ENCODE results near the gene HAUS7. TPM values are rescaled to one million over a fixed set of nuclear protein-coding genes. Genes with fewer than 3 reads are reported as not detected.

The HAUS7 gene
- total RNA-seq, 2 experiments from 2014 or later, result 54.4 to 56.3 TPM

GRCh38 chrX:153494541-153495361 is 24.4 kb upstream of the HAUS7 start, which contains the start of gene BGN:
Gene BGN (plus strand): TSS chrX:153494980. CDS start chrX:153504632, 9,652 bp downstream.
- H3K36me3 Mint-ChIP-seq, result no peaks in the 10 kb centered on the region
- ATAC-seq (no peak), DNase-seq (no peak)
- CTCF ChIA-PET, result no interaction called here
- no peaks in the 10 kb centered on the region for H3K9me3 Mint-ChIP-seq (ENCODE audit: low read depth)
- H3K4me1 Mint-ChIP-seq, result no peaks in the 10 kb centered on the region
- no peak within 1 kb of the TSS for H3K27ac Mint-ChIP-seq
- no peaks in the 10 kb centered on the region for H3K27me3 Mint-ChIP-seq
- no peak within 1 kb of the TSS for H3K4me3 Mint-ChIP-seq

- Mint-ChIP-seq H3K27me3 (no peaks in the 10 kb centered on the region), H3K4me1 (no peaks in the 10 kb centered on the region), H3K36me3 (no peaks in the 10 kb centered on the region), H3K4me3 (no peak overlapping the region), H3K9me3 (ENCODE audit: low read depth) (no peaks in the 10 kb centered on the region), H3K27ac (no peak overlapping the region)
- CTCF ChIA-PET, result no interaction called here
- ATAC-seq (no peak), DNase-seq (no peak)
Measured at GRCh38 chrX:153494061-153494460, 23.7 kb upstream of the HAUS7 start.

- ATAC-seq (no peak), DNase-seq (no peak)
- H3K9me3 Mint-ChIP-seq (ENCODE audit: low read depth), result no peaks in the 10 kb centered on the region
- H3K4me3 Mint-ChIP-seq, result no peak overlapping the region
- no peaks in the 10 kb centered on the region for H3K27me3 Mint-ChIP-seq
- CTCF ChIA-PET, result no interaction called here
- no peak overlapping the region for H3K27ac Mint-ChIP-seq
- H3K4me1 Mint-ChIP-seq, result no peaks in the 10 kb centered on the region
- no peaks in the 10 kb centered on the region for H3K36me3 Mint-ChIP-seq
Measured at GRCh38 chrX:153493085-153493484, 22.7 kb upstream of the HAUS7 start.

- Mint-ChIP-seq H3K4me3 (no peak overlapping the region), H3K9me3 (ENCODE audit: low read depth) (no peaks in the 10 kb centered on the region), H3K27ac (no peak overlapping the region), H3K36me3 (no peaks in the 10 kb centered on the region), H3K27me3 (no peaks in the 10 kb centered on the region), H3K4me1 (no peaks in the 10 kb centered on the region)
- no peak for DNase-seq
- ATAC-seq, result no peak
- CTCF ChIA-PET, result interaction anchor here (2.9 kb wide), 1 partner anchor 22 kb away, joined by 12 read pairs; the partner anchor contains the start of gene HAUS7
Measured at GRCh38 chrX:153492543-153492942, 22.2 kb upstream of the HAUS7 start.

- no peak for ATAC-seq
- H3K36me3 Mint-ChIP-seq, result no peaks in the 10 kb centered on the region
- H3K4me1 Mint-ChIP-seq, result no peaks in the 10 kb centered on the region
- no peaks in the 10 kb centered on the region for H3K27me3 Mint-ChIP-seq
- DNase-seq, result no peak
- H3K9me3 Mint-ChIP-seq (ENCODE audit: low read depth), result no peaks in the 10 kb centered on the region
- no peak overlapping the region for H3K4me3 Mint-ChIP-seq
- CTCF ChIA-PET, result interaction anchor here (0.6 to 2.9 kb wide), 2 partner anchors 21 to 39 kb away, joined by 3 to 12 read pairs; partner anchors contain the start of gene HAUS7
- no peak overlapping the region for H3K27ac Mint-ChIP-seq
Measured at GRCh38 chrX:153491918-153492317, 21.5 kb upstream of the HAUS7 start.

- Mint-ChIP-seq H3K27ac (no peak overlapping the region), H3K4me1 (no peaks in the 10 kb centered on the region), H3K27me3 (no peaks in the 10 kb centered on the region), H3K36me3 (no peaks in the 10 kb centered on the region), H3K4me3 (no peak overlapping the region), H3K9me3 (ENCODE audit: low read depth) (no peaks in the 10 kb centered on the region)
- DNase-seq, result no peak
- CTCF ChIA-PET, result interaction anchor here (0.6 to 2.9 kb wide), 3 partner anchors 16 to 38 kb away, joined by 3 to 12 read pairs (median 8); partner anchors contain the start of gene HAUS7
- no peak for ATAC-seq
Measured at GRCh38 chrX:153491351-153491914, 21.1 kb upstream of the HAUS7 start.

- no peak overlapping the region for H3K4me3 Mint-ChIP-seq
- H3K9me3 Mint-ChIP-seq (ENCODE audit: low read depth), result no peaks in the 10 kb centered on the region
- H3K36me3 Mint-ChIP-seq, result no peaks in the 10 kb centered on the region
- no peaks in the 10 kb centered on the region for H3K4me1 Mint-ChIP-seq
- DNase-seq (no peak), ATAC-seq (no peak)
- CTCF ChIA-PET, result interaction anchor here (1.8 to 2.9 kb wide), 2 partner anchors 17 to 20 kb away, joined by 8 to 12 read pairs; partner anchors contain the start of gene HAUS7
- no peak overlapping the region for H3K27ac Mint-ChIP-seq
- H3K27me3 Mint-ChIP-seq, result no peaks in the 10 kb centered on the region
Measured at GRCh38 chrX:153490217-153490930, 20.0 kb upstream of the HAUS7 start.

- Mint-ChIP-seq H3K4me3 (no peak overlapping the region), H3K36me3 (no peaks in the 10 kb centered on the region), H3K9me3 (ENCODE audit: low read depth) (no peaks in the 10 kb centered on the region), H3K27ac (no peak overlapping the region), H3K4me1 (no peaks in the 10 kb centered on the region), H3K27me3 (no peaks in the 10 kb centered on the region)
- DNase-seq (no peak), ATAC-seq (no peak)
- CTCF ChIA-PET, result no interaction called here
Measured at GRCh38 chrX:153488231-153488914, 18.0 kb upstream of the HAUS7 start.

- ATAC-seq, result no peak
- CTCF ChIA-PET, result no interaction called here
Measured at GRCh38 chrX:153487590-153488071, 17.3 kb upstream of the HAUS7 start.

GRCh38 chrX:153486171-153486570 is 15.8 kb upstream of the HAUS7 start:
- DNase-seq (no peak), ATAC-seq (no peak)
- no peaks in the 10 kb centered on the region for H3K36me3 Mint-ChIP-seq
- no peak overlapping the region for H3K27ac Mint-ChIP-seq
- CTCF ChIA-PET, result no interaction called here
- H3K9me3 Mint-ChIP-seq (ENCODE audit: low read depth), result no peaks in the 10 kb centered on the region
- H3K27me3 Mint-ChIP-seq, result no peaks in the 10 kb centered on the region
- H3K4me3 Mint-ChIP-seq, result no peak overlapping the region
- H3K4me1 Mint-ChIP-seq, result no peaks in the 10 kb centered on the region

More at GRCh38 chrX:153487590-153488071, 17.3 kb upstream of the HAUS7 start:
- Mint-ChIP-seq H3K4me1 (no peaks in the 10 kb centered on the region), H3K27ac (no peak overlapping the region), H3K36me3 (no peaks in the 10 kb centered on the region), H3K27me3 (no peaks in the 10 kb centered on the region), H3K9me3 (ENCODE audit: low read depth) (no peaks in the 10 kb centered on the region), H3K4me3 (no peak overlapping the region)
- DNase-seq, result no peak

- Mint-ChIP-seq H3K4me3 (no peak overlapping the region), H3K9me3 (ENCODE audit: low read depth) (no peaks in the 10 kb centered on the region), H3K27me3 (no peaks in the 10 kb centered on the region), H3K36me3 (no peaks in the 10 kb centered on the region), H3K27ac (no peak overlapping the region), H3K4me1 (no peaks in the 10 kb centered on the region)
- CTCF ChIA-PET, result interaction anchor here (2.0 kb wide), 1 partner anchor 15 kb away, joined by 4 read pairs; the partner anchor contains the start of gene HAUS7
- no peak for DNase-seq
- ATAC-seq, result no peak
Measured at GRCh38 chrX:153485396-153486080, 15.2 kb upstream of the HAUS7 start.

- ATAC-seq (no peak), DNase-seq (no peak)
- H3K4me3 Mint-ChIP-seq, result no peak overlapping the region
- CTCF ChIA-PET, result no interaction called here
- H3K36me3 Mint-ChIP-seq, result no peaks in the 10 kb centered on the region
- H3K27ac Mint-ChIP-seq, result no peak overlapping the region
- no peaks in the 10 kb centered on the region for H3K27me3 Mint-ChIP-seq
- H3K4me1 Mint-ChIP-seq, result no peaks in the 10 kb centered on the region
- H3K9me3 Mint-ChIP-seq (ENCODE audit: low read depth), result no peaks in the 10 kb centered on the region
Measured at GRCh38 chrX:153482376-153483015, 12.1 kb upstream of the HAUS7 start.
